Sigmoid colon (tissue), 7 donors: ENCODE measurements around the gene MOSPD3. TPM values are rescaled to one million over a fixed set of nuclear protein-coding genes. Genes with fewer than 3 reads are reported as not detected.

Experiments
- DNase-seq: peaks from one replicate; pipeline ENCODE4 v3.0.0-alpha.2; 2019
- H3K27ac ChIP-seq, 4 donors: fragments of 200-600 bp; sonication (generic); one replicate each; pipeline ENCODE4 v1.5.1; 2016 to 2019; ENCODE audit warnings: mild to moderate bottlenecking in 1 of 4
- H3K27me3 ChIP-seq, 3 donors: fragments of 200-600 bp; sonication (generic); one replicate each; pipeline ENCODE4 v1.5.1; 2019; ENCODE audit warnings: mild to moderate bottlenecking in 1 of 3
- H3K36me3 ChIP-seq, 4 donors: fragments of 200-600 bp; sonication (generic); one replicate each; pipeline ENCODE4 v1.5.1; 2016 to 2019
- H3K4me1 ChIP-seq, 4 donors: fragments of 200-600 bp; sonication (generic); one replicate each; pipeline ENCODE4 v1.5.1; 2017 to 2019
- H3K4me3 ChIP-seq, 4 donors: fragments of 200-600 bp; sonication (generic); one replicate each; pipeline ENCODE4 v1.5.1; 2017 to 2019; ENCODE audit warnings: mild to moderate bottlenecking in 2 of 4, moderate library complexity in 1 of 4
- H3K9me3 ChIP-seq, 4 donors: fragments of 200-600 bp in 3 of 4; sonication (generic) in 3 of 4; one replicate each; pipeline versions ENCODE4 v1.5.1 to v1.6.1; 2013 to 2019
- CTCF ChIP-seq, 4 experiments: fragments of 450-650 bp in 3 of 4; fragments of 200-600 bp in 1 of 4; IDR thresholded peaks; one replicate each; pipeline ENCODE4 v1.5.1; 2016 to 2019; ENCODE audit warnings: antibody characterized with exemption in 4 of 4, mild to moderate bottlenecking in 3 of 4, moderate library complexity in 2 of 4
- EP300 ChIP-seq, 4 donors: sonication (generic); formaldehyde crosslinking; IDR thresholded peaks; one replicate each; pipeline ENCODE4 v1.6.1; 2017; ENCODE audit warnings: antibody characterized with exemption in 4 of 4
- POLR2A ChIP-seq, 2 donors: fragments of 450-650 bp; IDR thresholded peaks; one replicate each; pipeline ENCODE4 v1.6.1; 2016; ENCODE audit warnings: antibody characterized with exemption in 2 of 2, mild to moderate bottlenecking in 2 of 2, moderate library complexity in 2 of 2
- POLR2AphosphoS5 ChIP-seq, 4 donors: sonication (generic); formaldehyde crosslinking; IDR thresholded peaks; one replicate each; pipeline ENCODE4 v1.6.1; 2017; ENCODE audit warnings: antibody characterized with exemption in 4 of 4
- WGBS, 2 donors: extraction: QIAGEN DNeasy Blood & Tissue Kit; methylation state at CpG; one replicate each; pipeline ENCODE4 v1.1.7; 2013; 5-methylcytosine and 5-hydroxymethylcytosine counted together
- intact Hi-C: fragments of 100-400 bp; cut with DNase I; formaldehyde crosslinking; loops from one replicate; pipeline ENCODE4 v1.15.1; 2023
- polyA plus RNA-seq, 3 donors: library from polyadenylated mRNA; stranded (reverse); fragments of 200-250 nt; gene quantifications; one replicate each; pipeline ENCODE4 v1.2.3, GENCODE V29; 2013
- total RNA-seq, 4 donors: library from RNA; depleted of rRNA; stranded (reverse); fragments of >200 nt; gene quantifications; one replicate each; pipeline ENCODE4 v1.1.0, GENCODE V29; 2016
- donor health status: healthy with polysubstance abuse.
- donor health status: Bipolar disorder and iron deficiency.
- donor health status: healthy.

The MOSPD3 gene
- total and polyA plus RNA-seq, 7 donors: 8.0 to 19.2 (median 16.4) TPM

- no peak overlapping the region for H3K27ac ChIP-seq
- TF ChIP-seq EP300 (IDR thresholded peaks at IDR 0.05) (no peak), POLR2AphosphoS5 (IDR thresholded peaks at IDR 0.05) (no peak), CTCF (IDR thresholded peaks at IDR 0.05) (no peak), POLR2A (IDR thresholded peaks at IDR 0.05) (no peak)
- H3K4me3 ChIP-seq: no peak overlapping the region
- H3K27me3 ChIP-seq: no peaks in the 10 kb centered on the region
- intact Hi-C loops: loop anchor here (2.0 to 10.0 kb wide), 2 partner anchors 63 to 265 kb away; partner anchors contain the start of genes GNB2 and SRRT
- H3K9me3 ChIP-seq: no peaks in the 10 kb centered on the region
- H3K36me3 ChIP-seq: peaks cover 0 to 5% (median 0%) of the 10 kb centered on the region in 4 donors
- no peak for DNase-seq
- H3K4me1 ChIP-seq: peaks cover 0 to 28% (median 23%) of the 10 kb centered on the region in 4 donors
- 90 to 92% methylated on average over 5 of the region's 5 CpGs for WGBS, 2 donors
Observed at GRCh38 chr7:100609958-100610357, 2.4 kb upstream of the MOSPD3 start.

GRCh38 chr7:100612730-100613390, 520 bp downstream of the MOSPD3 start:
- no peaks in the 10 kb centered on the region for H3K27me3 ChIP-seq
- no peaks in the 10 kb centered on the region for H3K9me3 ChIP-seq
- intact Hi-C loops: loop anchor here (10.0 kb wide), 1 partner anchor 262 kb away; the partner anchor contains the start of gene SRRT
- H3K36me3 ChIP-seq: peaks cover 0 to 12% (median 0%) of the 10 kb centered on the region in 4 donors
- WGBS, 2 donors: 4% methylated on average over 29 of the region's 29 CpGs
- DNase-seq: no peak
- H3K4me3 ChIP-seq: peak overlapping the region; percentile 57 to 91 (median 79)
- H3K27ac ChIP-seq: peak overlapping the region; percentile 92 to 97 (median 94)
- TF ChIP-seq CTCF (IDR thresholded peaks at IDR 0.05): no peak
- no peak for TF ChIP-seq POLR2AphosphoS5 (IDR thresholded peaks at IDR 0.05)
- TF ChIP-seq EP300 (IDR thresholded peaks at IDR 0.05): no peak
- no peak for TF ChIP-seq POLR2A (IDR thresholded peaks at IDR 0.05)
- H3K4me1 ChIP-seq: peaks cover 0 to 16% (median 13%) of the 10 kb centered on the region in 4 donors

- Histone ChIP-seq H3K4me3 (peak overlapping the region in 3 of 4 donors; percentile 57 to 91 (median 84)), H3K27me3 (no peaks in the 10 kb centered on the region), H3K4me1 (peaks cover 0 to 16% (median 13%) of the 10 kb centered on the region in 4 donors), H3K9me3 (no peaks in the 10 kb centered on the region), H3K36me3 (peaks cover 0 to 12% (median 0%) of the 10 kb centered on the region in 4 donors), H3K27ac (no peak overlapping the region)
- no peak for TF ChIP-seq EP300 (IDR thresholded peaks at IDR 0.05)
- no peak for TF ChIP-seq CTCF (IDR thresholded peaks at IDR 0.05)
- no peak for TF ChIP-seq POLR2A (IDR thresholded peaks at IDR 0.05)
- TF ChIP-seq POLR2AphosphoS5 (IDR thresholded peaks at IDR 0.05): no peak
- whole genome bisulfite sequencing, 2 donors: 85 to 88% methylated on average over 13 of the region's 13 CpGs
- DNase-seq: no peak
- intact Hi-C loops: loop anchor here (10.0 kb wide), 1 partner anchor 261 kb away; the partner anchor contains the start of gene SRRT
Observed at GRCh38 chr7:100613412-100614175, 1.3 kb downstream of the MOSPD3 start.

GRCh38 chr7:100614308-100614861, 2.0 kb downstream of the MOSPD3 start:
- intact Hi-C loops: loop anchor here (10.0 kb wide), 1 partner anchor 260 kb away; the partner anchor contains the start of gene SRRT
- no peak for DNase-seq
- Histone ChIP-seq H3K27ac (no peak overlapping the region), H3K27me3 (no peaks in the 10 kb centered on the region), H3K4me3 (no peak overlapping the region), H3K36me3 (peaks cover 0 to 12% (median 0%) of the 10 kb centered on the region in 4 donors), H3K4me1 (peaks cover 0 to 16% (median 13%) of the 10 kb centered on the region in 4 donors), H3K9me3 (no peaks in the 10 kb centered on the region)
- WGBS, 2 donors: 77 to 92% methylated on average over 6 of the region's 6 CpGs
- TF ChIP-seq CTCF (IDR thresholded peaks at IDR 0.05): no peak
- no peak for TF ChIP-seq POLR2A (IDR thresholded peaks at IDR 0.05)
